H1 (cell line): Measurements from ENCODE around the gene OPRD1. TPM values are rescaled to one million over a fixed set of nuclear protein-coding genes. Genes with fewer than 3 reads are reported as not detected.
A peak's percentile ranks its signal among the peaks of the same experiment; 100 is the strongest.

Source experiments
- CTCF ChIA-PET: fragments of 300-600 bp; sonication (Branson Sonifier 250); formaldehyde crosslinking; loops from one replicate; lab custom pipeline; 2021; ENCODE audit not compliant: partially characterized antibody; lab: Charles Lee
- POLR2A ChIA-PET: fragments of 300-600 bp; sonication (Branson Sonifier 250); formaldehyde crosslinking; loops from one replicate; lab custom pipeline; 2021; ENCODE audit warnings: inconsistent platforms; ENCODE audit not compliant: partially characterized antibody; lab: Charles Lee
- DNase-seq, 2 experiments: peaks; one replicate each; pipeline versions ENCODE4 v3.0.0 to v3.0.0-alpha.2; 2010 to 2022; ENCODE audit warnings: low spot score in 2 of 2, low read depth in 1 of 2, mixed read lengths in 1 of 2
- FAIRE-seq: peaks from 2 replicates; lab custom pipeline; 2011; peaks lifted over from hg19 to GRCh38; lab: Jason Lieb, UNC
- H2AFZ ChIP-seq: 2 replicates; pipeline ENCODE4 v1.8.1; 2012; ENCODE audit warnings: low read length, inconsistent platforms
- H2AK5ac ChIP-seq: 2 replicates; pipeline ENCODE4 v1.6.1; 2013; ENCODE audit warnings: low read depth, low read length
- H2BK120ac ChIP-seq: replicated peaks from 2 replicates; pipeline ENCODE3; 2013; ENCODE audit warnings: low read depth, low read length, inconsistent platforms
- H2BK12ac ChIP-seq: 2 replicates; pipeline ENCODE4 v1.6.1; 2013; ENCODE audit warnings: low read depth, low read length
- H2BK15ac ChIP-seq: 2 replicates; pipeline ENCODE4 v1.6.1; 2013; ENCODE audit warnings: low read length
- H2BK20ac ChIP-seq: 2 replicates; pipeline ENCODE4 v1.6.1; 2013; ENCODE audit warnings: low read length
- H2BK5ac ChIP-seq: 2 replicates; pipeline ENCODE4 v1.6.1; 2013; ENCODE audit warnings: low read depth, low read length
- H3K14ac ChIP-seq: 2 replicates; pipeline ENCODE4 v1.6.1; 2013; ENCODE audit warnings: inconsistent platforms; ENCODE audit not compliant: insufficient read length
- H3K18ac ChIP-seq: 2 replicates; pipeline ENCODE4 v1.6.1; 2013; ENCODE audit warnings: low read length; ENCODE audit errors: extremely low read depth
- H3K23ac ChIP-seq: 2 replicates; pipeline ENCODE4 v1.6.1; 2013; ENCODE audit warnings: inconsistent platforms; ENCODE audit not compliant: insufficient read length
- H3K23me2 ChIP-seq: 2 replicates; pipeline ENCODE4 v1.6.1; 2013; ENCODE audit warnings: low read depth, low read length
- H3K27ac ChIP-seq: 2 replicates; pipeline ENCODE4 v1.6.1; 2011; ENCODE audit warnings: low read depth, low read length, inconsistent platforms
- H3K27me3 ChIP-seq, 4 experiments: replicated peaks in 1 of 4; 1 replicate in 1 of 4; 2 replicates in 3 of 4; pipeline versions ENCODE4 v1.6.1 to v1.8.1; 2011 to 2013; ENCODE audit warnings: low read length in 3 of 4, mild to moderate bottlenecking in 3 of 4, inconsistent platforms in 2 of 4, mixed read lengths in 2 of 4, moderate library complexity in 1 of 4; ENCODE audit not compliant: control insufficient read depth in 3 of 4, insufficient read depth in 3 of 4; ENCODE audit errors: extremely low read depth in 1 of 4
- H3K36me3 ChIP-seq, 4 experiments: 2 replicates each; pipeline versions ENCODE4 v1.6.1 to v1.8.1; 2011 to 2013; ENCODE audit warnings: mild to moderate bottlenecking in 4 of 4, low read length in 3 of 4, moderate library complexity in 2 of 4, control low read depth in 1 of 4, inconsistent platforms in 1 of 4; ENCODE audit not compliant: insufficient read depth in 4 of 4, control insufficient read depth in 2 of 4
- H3K4ac ChIP-seq: replicated peaks from 2 replicates; pipeline ENCODE3; 2013; ENCODE audit warnings: low read length, low read depth, mixed read lengths, inconsistent platforms; ENCODE audit not compliant: insufficient read length
- H3K4me1 ChIP-seq, 4 experiments: replicated peaks in 1 of 4; 1 replicate in 1 of 4; 2 replicates in 3 of 4; pipeline versions ENCODE4 v1.6.1 to v1.8.1; 2011 to 2013; ENCODE audit warnings: low read length in 3 of 4, inconsistent platforms in 2 of 4, mixed read lengths in 1 of 4; ENCODE audit not compliant: insufficient read depth in 4 of 4, control insufficient read depth in 3 of 4
- H3K4me2 ChIP-seq, 2 experiments: 2 replicates each; pipeline versions ENCODE4 v1.6.1 to v1.8.1; 2011 to 2013; ENCODE audit warnings: low read depth in 2 of 2, low read length in 2 of 2, control low read depth in 1 of 2, inconsistent platforms in 1 of 2, mild to moderate bottlenecking in 1 of 2; ENCODE audit not compliant: insufficient read depth in 1 of 2
- H3K4me3 ChIP-seq, 4 experiments: fragments of 200-600, 300-600 bp in 1 of 4; sonication (generic), shearing (Covaris generic), sonication (Bioruptor Twin) in 1 of 4; 2 replicates each; pipeline versions ENCODE4 v1.5.1 to v1.8.1; 2011 to 2016; ENCODE audit warnings: low read length in 4 of 4, low read depth in 3 of 4, control low read depth in 2 of 4, inconsistent platforms in 2 of 4, mild to moderate bottlenecking in 2 of 4, mixed read lengths in 1 of 4, moderate library complexity in 1 of 4; ENCODE audit not compliant: insufficient read depth in 2 of 4; ENCODE audit errors: extremely low read depth in 1 of 4
- H3K56ac ChIP-seq: replicated peaks from 2 replicates; pipeline ENCODE3; 2013; ENCODE audit warnings: low read depth, mild to moderate bottlenecking, mixed read lengths, low read length, inconsistent platforms; ENCODE audit not compliant: insufficient read length
- H3K79me1 ChIP-seq: 2 replicates; pipeline ENCODE4 v1.6.1; 2013; ENCODE audit warnings: low read depth, low read length, control low read depth
- H3K79me2 ChIP-seq, 2 experiments: 2 replicates each; pipeline versions ENCODE4 v1.6.1 to v1.8.1; 2012 to 2013; ENCODE audit warnings: low read length in 2 of 2, mild to moderate bottlenecking in 2 of 2, inconsistent platforms in 1 of 2; ENCODE audit not compliant: insufficient read depth in 2 of 2, control insufficient read depth in 1 of 2
- H3K9ac ChIP-seq, 4 experiments: replicated peaks in 1 of 4; 1 replicate in 1 of 4; 2 replicates in 3 of 4; pipeline versions ENCODE4 v1.6.1 to v1.8.1; 2011 to 2013; ENCODE audit warnings: low read depth in 3 of 4, low read length in 3 of 4, control low read depth in 2 of 4, mild to moderate bottlenecking in 2 of 4, moderate library complexity in 2 of 4, inconsistent platforms in 1 of 4; ENCODE audit errors: extremely low read depth in 1 of 4
- H3K9me3 ChIP-seq, 2 experiments: 2 replicates each; pipeline versions ENCODE4 v1.6.1 to v1.8.1; 2012 to 2013; ENCODE audit warnings: mild to moderate bottlenecking in 2 of 2, moderate library complexity in 2 of 2, control low read depth in 1 of 2, inconsistent platforms in 1 of 2, low read depth in 1 of 2, low read length in 1 of 2, mixed read lengths in 1 of 2; ENCODE audit not compliant: insufficient read depth in 2 of 2
- H4K20me1 ChIP-seq, 2 experiments: replicated peaks in 1 of 2; 2 replicates each; pipeline versions ENCODE3 to v1.8.1; 2011 to 2013; ENCODE audit warnings: inconsistent platforms in 2 of 2, low read length in 2 of 2, mild to moderate bottlenecking in 1 of 2; ENCODE audit not compliant: insufficient read depth in 2 of 2, control insufficient read depth in 1 of 2
- H4K5ac ChIP-seq: 2 replicates; pipeline ENCODE4 v1.6.1; 2013; ENCODE audit warnings: low read length, low read depth, mixed read lengths, inconsistent platforms; ENCODE audit not compliant: insufficient read length
- H4K8ac ChIP-seq: 2 replicates; pipeline ENCODE4 v1.8.0; 2013; ENCODE audit warnings: mild to moderate bottlenecking, moderate library complexity, low read length, inconsistent platforms; ENCODE audit not compliant: insufficient read depth; ENCODE audit errors: extremely low read depth
- H4K91ac ChIP-seq: replicated peaks from 2 replicates; pipeline ENCODE3; 2013; ENCODE audit warnings: low read length, mixed read lengths, inconsistent platforms; ENCODE audit not compliant: insufficient read length
- BCL11A ChIP-seq, 2 experiments: IDR thresholded peaks; one replicate each; pipeline ENCODE4 v1.6.1; 2011; ENCODE audit warnings: low read depth in 2 of 2, low read length in 2 of 2, mild to moderate bottlenecking in 2 of 2
- CEBPB ChIP-seq: IDR thresholded peaks from 2 replicates; pipeline ENCODE4 v1.6.1; 2012; ENCODE audit warnings: low read depth, low read length
- HDAC2 ChIP-seq, 2 experiments: fragments of 300-600 bp in 1 of 2; sonication (generic) in 1 of 2; IDR thresholded peaks; 2 replicates each; pipeline ENCODE4 v1.6.1; 2011 to 2012; ENCODE audit warnings: low read depth in 2 of 2, low read length in 2 of 2, mild to moderate bottlenecking in 2 of 2, moderate library complexity in 2 of 2, borderline replicate concordance in 1 of 2, inconsistent platforms in 1 of 2
- MAFK ChIP-seq: IDR thresholded peaks from 2 replicates; pipeline ENCODE4 v1.6.1; 2012; ENCODE audit warnings: low read depth, mild to moderate bottlenecking, improper control_type of control experiment, low read length
- POLR2AphosphoS5 ChIP-seq: IDR thresholded peaks from 2 replicates; pipeline ENCODE4 v1.6.1; 2011; ENCODE audit warnings: low read depth, low read length
- POU5F1 ChIP-seq: IDR thresholded peaks from 2 replicates; pipeline ENCODE4 v1.6.1; 2011; ENCODE audit warnings: low read depth, mild to moderate bottlenecking, low read length, moderate library complexity
- SIN3A ChIP-seq, 2 experiments: IDR thresholded peaks in 1 of 2; conservative IDR thresholded peaks in 1 of 2; 2 replicates each; pipeline ENCODE4 v1.6.1; 2011 to 2012; ENCODE audit warnings: low read length in 2 of 2, improper control_type of control experiment in 1 of 2, low read depth in 1 of 2, mild to moderate bottlenecking in 1 of 2
- TAF1 ChIP-seq: IDR thresholded peaks from 2 replicates; pipeline ENCODE4 v1.6.1; 2011; ENCODE audit warnings: mild to moderate bottlenecking, low read depth, low read length
- WGBS, 2 experiments: shearing (Covaris generic) in 1 of 2; methylation state at CpG; one replicate each; pipeline versions ENCODE4 v1.1.6 to v1.1.7; 2013 to 2015; ENCODE audit warnings: low lambda C conversion rate in 2 of 2, mixed read lengths in 2 of 2, inconsistent platforms in 1 of 2, low coverage in 1 of 2, missing lambda C conversion rate in 1 of 2; ENCODE audit not compliant: insufficient replicate concordance in 2 of 2, insufficient coverage in 1 of 2, insufficient read length in 1 of 2; ENCODE audit errors: extremely low coverage in 1 of 2, missing lambda C conversion rate in 1 of 2; 5-methylcytosine and 5-hydroxymethylcytosine counted together
- polyA plus RNA-seq, 7 experiments: library from polyadenylated mRNA; depleted of rRNA in 3 of 7; stranded (reverse) in 5 of 7; unstranded in 2 of 7; fragments of >200 nt in 5 of 7; fragments of 200-250 nt in 2 of 7; gene quantifications; 1 replicate in 5 of 7; 2 replicates in 1 of 7; 4 replicates in 1 of 7; pipeline versions ENCODE4 v1.2.1 to v1.2.3, GENCODE V29; 2011 to 2013; ENCODE audit warnings: missing spikeins in 2 of 7, mixed read lengths in 2 of 7
- total RNA-seq: library from RNA; stranded (reverse); fragmentation: NEBNext Ultra II Directional; extraction: Animal tissue kit (Norgen Biotek cat#: 25700); gene quantifications from 2 replicates; pipeline ENCODE4 v1.2.1, GENCODE V29; 2021

Gene OPRD1
- total and polyA plus RNA-seq, 2 of the 8 experiments (the other 6 are each of a cell fraction or from before 2014, with no cell fraction given), result 2.6 to 3.7 TPM

- peak in 1 of 2 experiments; percentile 77 for DNase-seq
- H3K56ac ChIP-seq, result no peak overlapping the region
- peak overlapping the region; percentile 84 to 91 for H3K4me2 ChIP-seq
- H3K18ac ChIP-seq, result no peak overlapping the region; the same call in 1 of the 2 replicates
- H2AFZ ChIP-seq, result peak overlapping the region; percentile 3; the same call in 1 of the 2 replicates
- H4K91ac ChIP-seq, result no peak overlapping the region
- H3K14ac ChIP-seq, result no peak overlapping the region
- H2BK15ac ChIP-seq, result no peak overlapping the region
- no peak overlapping the region for H2AK5ac ChIP-seq
- no peaks in the 10 kb centered on the region for H4K20me1 ChIP-seq
- H3K79me2 ChIP-seq, result no peaks in the 10 kb centered on the region
- no peak overlapping the region for H2BK120ac ChIP-seq
- H3K4ac ChIP-seq, result no peak overlapping the region
- CTCF ChIA-PET, result interaction anchor here (0.7 to 12.1 kb wide), 13 partner anchors 9 to 312 kb away, joined by 3 to 130 read pairs (median 3); no protein-coding TSS in a partner anchor
- no peak overlapping the region for H4K8ac ChIP-seq
- no peak overlapping the region for H3K23ac ChIP-seq
- 24% methylated on average over 21 of the region's 24 CpGs; no CpG with 5 or more reads in 1 of the 2 experiments for WGBS, 2 experiments
- POLR2A ChIA-PET, result interaction anchor here (0.6 to 1.9 kb wide), 13 partner anchors 9 to 299 kb away, joined by 3 to 7 read pairs (median 3); partner anchors contain the start of gene SRSF4
- H3K79me1 ChIP-seq, result no peaks in the 10 kb centered on the region
- peaks cover 18 to 26% (median 22%) of the 10 kb centered on the region in 4 experiments for H3K4me1 ChIP-seq
- FAIRE-seq, result peak; percentile 39
- peak overlapping the region; percentile 76 to 88 (median 76) for H3K4me3 ChIP-seq
- H4K5ac ChIP-seq, result no peak overlapping the region
- no peak overlapping the region for H2BK12ac ChIP-seq
- H2BK5ac ChIP-seq, result no peak overlapping the region
- H3K9ac ChIP-seq, result no peak overlapping the region
- H3K36me3 ChIP-seq, result no peaks in the 10 kb centered on the region
- H3K27me3 ChIP-seq, result peaks cover 0 to 11% (median 6%) of the 10 kb centered on the region in 4 experiments; a peak in 4 of 7 replicates
- no peak overlapping the region for H2BK20ac ChIP-seq
- peaks cover 16% of the 10 kb centered on the region; the same call in 1 of the 2 replicates for H3K23me2 ChIP-seq
- H3K9me3 ChIP-seq, result no peaks in the 10 kb centered on the region
- no peak overlapping the region for H3K27ac ChIP-seq
- TF ChIP-seq POLR2AphosphoS5, result no peak
- TF ChIP-seq POU5F1, result no peak
- TF ChIP-seq MAFK, result no peak
- no peak for TF ChIP-seq CEBPB
- 0 out of 4 replicates have a peak, but pooled peaks of 1 of the 2 experiments have one; percentile 19 for TF ChIP-seq HDAC2 (IDR thresholded peaks at IDR 0.05; ENCODE audit: borderline replicate concordance in 1 of 2, low read depth in 2 of 2, low read length in 2 of 2)
- TF ChIP-seq TAF1, result no peak
- TF ChIP-seq BCL11A (IDR thresholded peaks at IDR 0.05; ENCODE audit: low read depth in 2 of 2, low read length in 2 of 2), result no peak
- TF ChIP-seq SIN3A (conservative IDR thresholded peaks at IDR 0.05 in 1 of 2, IDR thresholded peaks at IDR 0.05 in 1 of 2; ENCODE audit: low read depth in 1 of 2, low read length in 2 of 2), result 0 out of 4 replicates have a peak, but pooled peaks of 1 of the 2 experiments have one; percentile 21
Measured at GRCh38 chr1:28887835-28888682, 76.1 kb downstream of the OPRD1 start.
